Measurements from ENCODE around the gene RGS7. TPM values are rescaled to one million over a fixed set of nuclear protein-coding genes. Genes with fewer than 3 reads are reported as not detected.

Gene RGS7
- total and polyA plus RNA-seq, 2 of the 8 experiments (the other 6 are each of a cell fraction or from before 2014, with no cell fraction given) = 1.6 to 3.0 TPM

GRCh38 chr1:241145881-241146280, 211.1 kb downstream of the RGS7 start:
- DNase-seq (ENCODE audit: low read depth in 1 of 2, low spot score in 2 of 2) = peak in 1 of 2 experiments; percentile 3
- FAIRE-seq = no peak
- H3K4me1 ChIP-seq (replicated peaks in 1 of 4; ENCODE audit: control insufficient read depth in 3 of 4, insufficient read depth in 4 of 4, low read length in 3 of 4) = 0 out of 7 replicates have a peak, but pooled peaks cover 0 to 2% (median 0%) of the 10 kb centered on the region in 4 experiments
- no peaks in the 10 kb centered on the region for H3K79me1 ChIP-seq (ENCODE audit: low read depth, low read length)
- H2BK15ac ChIP-seq (ENCODE audit: low read length) = no peak overlapping the region
- H2BK20ac ChIP-seq (ENCODE audit: low read length) = no peak overlapping the region
- H3K4me3 ChIP-seq (ENCODE audit: extremely low read depth in 1 of 4, insufficient read depth in 2 of 4, low read depth in 3 of 4, low read length in 4 of 4) = no peak overlapping the region
- CTCF ChIA-PET (ENCODE audit: partially characterized antibody) = no interaction called here
- no peak overlapping the region for H4K91ac ChIP-seq (replicated peaks; ENCODE audit: insufficient read length, low read length)
- H3K4ac ChIP-seq (replicated peaks; ENCODE audit: insufficient read length, low read depth, low read length) = no peak overlapping the region
- no peak overlapping the region for H3K18ac ChIP-seq (ENCODE audit: extremely low read depth, low read length)
- H3K36me3 ChIP-seq (ENCODE audit: control insufficient read depth in 2 of 4, insufficient read depth in 4 of 4, low read length in 3 of 4) = no peaks in the 10 kb centered on the region; a peak in 2 of 8 replicates
- peaks cover 8 to 15% of the 10 kb centered on the region in 2 experiments for H3K9me3 ChIP-seq (ENCODE audit: insufficient read depth in 2 of 2, low read depth in 1 of 2, low read length in 1 of 2)
- H3K56ac ChIP-seq (replicated peaks; ENCODE audit: insufficient read length, low read depth, low read length) = no peak overlapping the region
- no peaks in the 10 kb centered on the region for H4K20me1 ChIP-seq (replicated peaks in 1 of 2; ENCODE audit: control insufficient read depth in 1 of 2, insufficient read depth in 2 of 2, low read length in 2 of 2)
- H3K79me2 ChIP-seq (ENCODE audit: control insufficient read depth in 1 of 2, insufficient read depth in 2 of 2, low read length in 2 of 2) = no peaks in the 10 kb centered on the region
- no peaks in the 10 kb centered on the region for H3K23me2 ChIP-seq (ENCODE audit: low read depth, low read length)
- H3K23ac ChIP-seq (ENCODE audit: insufficient read length) = no peak overlapping the region
- H4K5ac ChIP-seq (ENCODE audit: insufficient read length, low read depth, low read length) = no peak overlapping the region
- no peak overlapping the region for H4K8ac ChIP-seq (ENCODE audit: extremely low read depth, insufficient read depth, low read length)
- H3K27me3 ChIP-seq (replicated peaks in 1 of 4; ENCODE audit: control insufficient read depth in 3 of 4, extremely low read depth in 1 of 4, insufficient read depth in 3 of 4, low read length in 3 of 4) = no peaks in the 10 kb centered on the region
- H2AFZ ChIP-seq (ENCODE audit: low read length) = no peak overlapping the region; the same call in 1 of the 2 replicates
- POLR2A ChIA-PET (ENCODE audit: partially characterized antibody) = no interaction called here
- no peak overlapping the region for H3K14ac ChIP-seq (ENCODE audit: insufficient read length)
- no peak overlapping the region for H3K4me2 ChIP-seq (ENCODE audit: insufficient read depth in 1 of 2, low read depth in 2 of 2, low read length in 2 of 2)
- H3K27ac ChIP-seq (ENCODE audit: low read depth, low read length) = no peak overlapping the region
- H2BK12ac ChIP-seq (ENCODE audit: low read depth, low read length) = no peak overlapping the region
- no peak overlapping the region for H2AK5ac ChIP-seq (ENCODE audit: low read depth, low read length)
- no peak overlapping the region for H2BK5ac ChIP-seq (ENCODE audit: low read depth, low read length)
- no peak overlapping the region for H3K9ac ChIP-seq (replicated peaks in 1 of 4; ENCODE audit: extremely low read depth in 1 of 4, low read depth in 3 of 4, low read length in 3 of 4)
- WGBS, 2 experiments (ENCODE audit: extremely low coverage in 1 of 2, insufficient coverage in 1 of 2, insufficient read length in 1 of 2, insufficient replicate concordance in 2 of 2, low coverage in 1 of 2, low lambda C conversion rate in 2 of 2, missing lambda C conversion rate in 1 of 2) = 89% methylated on average over 2 of the region's 2 CpGs; no CpG with 5 or more reads in 1 of the 2 experiments
- H2BK120ac ChIP-seq (replicated peaks; ENCODE audit: low read depth, low read length) = no peak overlapping the region
- TF ChIP-seq SP1 (IDR thresholded peaks at IDR 0.05; ENCODE audit: low read depth, low read length) = no peak
- no peak for TF ChIP-seq TEAD4 (IDR thresholded peaks at IDR 0.05; ENCODE audit: low read depth, low read length)
- no peak for TF ChIP-seq SP2 (IDR thresholded peaks at IDR 0.05; ENCODE audit: low read length)
- TF ChIP-seq TAF7 (optimal IDR thresholded peaks at IDR 0.05; ENCODE audit: borderline replicate concordance, low read depth, low read length) = no peak
- no peak for TF ChIP-seq SRF (IDR thresholded peaks at IDR 0.05; ENCODE audit: low read depth, low read length)
- TF ChIP-seq RAD21 (IDR thresholded peaks at IDR 0.05 in 1 of 2, conservative IDR thresholded peaks at IDR 0.05 in 1 of 2; ENCODE audit: low read depth in 2 of 2, low read length in 2 of 2) = no peak
- TF ChIP-seq RBBP5 (IDR thresholded peaks at IDR 0.05; ENCODE audit: borderline replicate concordance, low read depth, low read length) = no peak
- TF ChIP-seq EP300 (IDR thresholded peaks at IDR 0.05; ENCODE audit: borderline replicate concordance in 1 of 2, low read depth in 2 of 2, low read length in 2 of 2) = no peak
- no peak for TF ChIP-seq RFX5 (IDR thresholded peaks at IDR 0.05; ENCODE audit: borderline replicate concordance, low read depth, low read length)
- TF ChIP-seq NRF1 (IDR thresholded peaks at IDR 0.05; ENCODE audit: low read depth, low read length) = no peak
- no peak for TF ChIP-seq SIX5 (IDR thresholded peaks at IDR 0.05; ENCODE audit: low read depth, low read length)
- TF ChIP-seq ATF3 (IDR thresholded peaks at IDR 0.05; ENCODE audit: insufficient read depth, low read depth, low read length) = no peak
- TF ChIP-seq KDM5A (IDR thresholded peaks at IDR 0.05; ENCODE audit: low read length) = no peak
- TF ChIP-seq FOSL1 (IDR thresholded peaks at IDR 0.05; ENCODE audit: insufficient read depth, low read depth, low read length) = no peak
